C1 segment of cervical spinal cord (tissue), 14 donors: ENCODE data around the gene FERMT1.
"Not testable (repeated sequence)": the region's sequence is repeated elsewhere in the genome, so short reads cannot be mapped to it uniquely, and the experiment has no call there.

ENCODE experiments used
- DNase-seq, 14 donors: peaks; one replicate each; lab custom pipeline; 2025; lab: John Stamatoyannopoulos, UW

Gene FERMT1

DNA sequence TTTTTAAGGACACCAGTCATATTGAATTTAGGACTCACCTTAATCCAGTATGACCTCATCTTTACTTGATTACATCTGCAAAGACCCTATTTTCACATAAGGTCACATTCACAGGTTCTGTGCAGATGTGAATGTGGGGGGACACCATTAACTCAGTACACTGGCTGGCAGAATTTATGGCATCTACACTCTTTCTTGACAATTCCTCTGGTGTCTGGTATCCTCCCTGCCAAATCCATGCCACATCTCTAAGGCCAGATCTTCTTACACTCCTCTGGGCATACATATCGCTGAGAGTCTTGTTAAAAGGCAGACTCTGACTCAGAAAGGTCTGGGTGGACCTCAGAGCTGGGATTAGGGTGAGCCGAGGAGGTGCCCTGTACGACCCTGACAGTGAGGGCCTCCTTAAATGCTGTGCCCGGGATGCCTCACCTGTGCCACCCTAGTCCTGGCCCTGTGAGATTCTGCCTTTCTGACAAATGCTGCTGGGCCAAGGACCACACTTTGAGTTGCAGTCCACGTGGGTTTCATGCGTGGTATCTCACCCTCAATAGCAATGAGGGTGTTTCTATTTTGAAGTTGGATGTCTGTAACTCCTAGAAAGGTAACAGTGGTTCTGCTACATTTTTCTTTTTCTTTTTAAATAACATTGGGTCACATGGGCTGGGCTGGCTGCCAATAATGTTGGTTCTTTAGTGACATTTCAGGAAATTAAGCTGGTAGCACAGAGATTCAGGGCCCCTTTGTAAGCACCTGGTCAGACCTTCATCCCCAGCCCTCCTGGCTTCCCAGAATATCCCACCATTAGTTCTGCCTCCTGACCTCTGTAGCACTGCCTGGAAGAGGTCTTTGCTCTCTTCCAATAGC lies 51.8 kb downstream of the FERMT1 start:
- no peak for DNase-seq

DNA sequence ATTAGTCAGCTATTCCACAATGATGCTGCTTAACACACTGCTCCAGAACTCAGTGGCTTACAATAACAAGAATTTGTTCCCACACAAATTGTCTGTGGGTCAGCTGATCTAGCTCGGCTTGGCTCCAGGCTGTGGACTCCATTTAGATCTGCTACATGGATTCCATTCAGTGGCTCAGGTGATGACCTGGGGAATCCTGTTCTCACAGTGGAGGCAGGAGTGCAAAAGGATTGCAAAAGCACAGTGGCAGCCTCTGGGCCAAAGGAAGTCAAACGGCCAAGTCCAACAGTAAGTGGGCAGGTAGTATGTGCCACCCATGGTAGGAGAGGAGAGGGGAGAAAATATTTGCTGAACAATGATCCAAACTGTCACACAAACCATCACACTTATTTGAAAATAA lies 53.2 kb downstream of the FERMT1 start:
- no peak for DNase-seq

DNA sequence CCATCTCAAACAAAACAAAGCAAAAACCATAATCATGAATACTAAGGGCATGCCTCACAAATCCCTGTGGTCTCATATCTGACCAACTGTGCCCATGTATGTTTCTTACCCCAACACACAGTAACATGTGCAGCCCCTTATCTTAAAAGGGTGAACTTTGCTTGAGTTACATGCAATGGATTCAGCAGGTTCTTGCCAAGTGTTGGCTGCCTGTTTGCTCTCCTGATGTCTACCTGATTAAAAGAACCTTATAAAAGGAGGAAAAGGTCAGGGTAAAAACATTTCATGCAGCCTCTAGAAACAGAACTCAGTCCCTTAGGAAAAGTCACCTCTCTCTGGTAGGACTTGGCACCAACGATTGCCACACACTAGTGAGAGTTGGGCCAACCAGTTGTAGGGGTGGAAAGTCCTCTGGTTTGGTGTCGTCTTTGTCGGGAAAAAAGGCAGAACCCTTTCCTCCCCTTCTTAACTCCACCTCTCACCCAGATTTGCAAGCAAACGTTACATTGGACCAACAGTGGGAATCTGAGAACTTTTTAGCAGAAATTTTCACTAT lies 55.0 kb downstream of the FERMT1 start:
- DNase-seq: no peak

DNA sequence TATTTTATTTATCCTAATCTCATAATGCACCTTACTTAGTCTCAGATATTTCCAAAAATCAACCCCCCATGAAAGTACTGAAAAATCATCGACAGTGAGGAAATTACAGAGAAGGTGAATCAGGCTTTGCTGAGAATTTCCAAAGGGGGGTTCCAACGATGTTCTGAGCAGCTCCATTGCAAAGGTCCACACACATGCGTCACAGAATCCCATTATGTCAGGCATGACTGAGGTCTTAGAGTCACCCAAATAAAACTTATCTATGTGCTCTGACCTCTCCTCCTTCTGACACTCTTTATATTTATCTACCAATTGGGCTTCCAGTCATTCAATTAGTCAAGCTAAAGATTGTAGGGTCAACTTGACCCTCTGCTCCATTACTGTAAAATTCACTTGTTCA lies 56.2 kb downstream of the FERMT1 start:
- no peak for DNase-seq

DNA sequence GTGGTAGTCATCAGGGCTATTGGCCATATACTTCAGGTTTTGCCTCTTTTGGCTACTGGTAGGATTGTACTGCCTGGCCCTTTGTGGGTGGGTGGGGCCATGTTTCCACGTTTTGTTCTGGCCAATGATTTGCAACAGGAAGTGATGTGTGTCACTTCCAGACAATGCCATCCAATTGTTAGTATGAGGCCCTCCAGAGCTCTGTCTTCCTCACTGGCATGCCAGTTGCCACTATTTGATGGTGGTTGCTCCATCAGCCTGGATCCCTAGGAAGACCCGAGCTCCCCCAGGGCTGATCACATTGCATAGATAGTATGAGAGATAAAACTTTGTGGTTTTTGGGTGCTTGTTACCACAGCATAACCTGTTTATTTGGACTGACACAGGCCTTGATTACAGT lies 61.3 kb downstream of the FERMT1 start:
- no peak for DNase-seq

DNA sequence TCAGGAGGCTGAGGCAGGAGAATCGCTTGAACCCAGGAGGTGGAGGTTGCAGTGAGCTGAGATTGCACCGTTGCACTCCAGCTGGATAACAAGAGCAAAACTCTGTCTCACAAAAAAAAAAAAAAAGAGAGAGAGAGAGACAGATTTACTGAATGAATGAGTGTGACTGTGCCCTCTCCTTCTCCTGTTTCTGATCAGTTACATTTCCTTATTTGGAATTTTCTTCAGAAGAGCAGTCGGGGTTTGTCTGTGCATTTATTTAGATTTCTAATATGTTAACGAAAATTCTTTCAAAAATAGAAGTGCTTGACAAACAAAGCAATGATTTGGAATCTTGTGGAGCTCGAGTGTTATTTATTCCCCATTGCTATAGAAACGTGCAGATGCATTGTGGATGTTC lies 62.6 kb downstream of the FERMT1 start:
- DNase-seq: no peak

DNA sequence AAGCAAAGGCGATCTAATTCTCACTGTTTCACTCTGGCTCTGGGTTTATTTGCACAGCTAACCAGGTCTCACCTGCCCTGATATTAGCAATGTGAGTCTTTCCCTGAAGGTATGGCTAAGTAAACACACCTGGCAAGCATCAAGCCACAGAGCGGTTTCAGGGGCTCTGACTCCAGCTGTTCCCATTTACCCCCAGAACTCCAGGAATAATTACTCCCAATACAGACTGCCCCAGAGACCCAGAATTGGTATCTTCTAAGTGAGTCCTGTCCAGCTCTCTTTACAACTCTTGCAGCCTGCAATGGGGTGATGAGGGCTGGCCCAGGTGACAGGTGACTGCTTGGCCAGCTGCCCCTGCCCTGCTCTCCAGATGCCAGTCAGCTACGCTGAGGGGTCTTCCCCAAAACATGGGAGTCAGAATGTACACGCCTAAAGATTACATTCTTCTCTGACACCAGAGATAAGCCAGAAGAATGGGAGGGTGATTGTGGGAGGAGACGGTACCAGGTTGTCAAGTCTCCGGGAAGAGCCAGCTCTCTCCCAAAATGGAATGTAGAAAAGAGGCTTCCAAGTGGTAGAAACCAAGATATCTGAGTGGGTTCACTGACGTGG lies 64.0 kb downstream of the FERMT1 start:
- DNase-seq: no peak

DNA sequence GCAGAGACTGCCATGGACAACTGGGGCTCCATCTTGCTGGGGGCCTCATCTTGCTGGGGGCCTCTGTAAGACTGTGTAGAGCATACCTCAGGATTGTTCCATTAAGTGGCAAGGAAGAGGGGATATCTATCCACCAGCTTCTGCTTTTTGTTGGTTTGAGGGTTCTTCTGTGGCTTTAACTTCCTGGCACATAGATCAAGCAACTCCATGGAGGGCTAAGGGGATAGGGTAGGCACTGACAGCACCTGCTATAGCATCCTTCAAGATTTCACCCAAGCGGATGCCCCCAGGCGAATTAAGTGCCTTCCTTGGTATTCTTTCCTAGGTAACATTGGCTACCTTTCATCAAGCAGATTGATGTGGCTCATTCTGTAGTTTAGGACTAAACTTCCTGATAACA lies 65.1 kb downstream of the FERMT1 start:
- DNase-seq: no peak

DNA sequence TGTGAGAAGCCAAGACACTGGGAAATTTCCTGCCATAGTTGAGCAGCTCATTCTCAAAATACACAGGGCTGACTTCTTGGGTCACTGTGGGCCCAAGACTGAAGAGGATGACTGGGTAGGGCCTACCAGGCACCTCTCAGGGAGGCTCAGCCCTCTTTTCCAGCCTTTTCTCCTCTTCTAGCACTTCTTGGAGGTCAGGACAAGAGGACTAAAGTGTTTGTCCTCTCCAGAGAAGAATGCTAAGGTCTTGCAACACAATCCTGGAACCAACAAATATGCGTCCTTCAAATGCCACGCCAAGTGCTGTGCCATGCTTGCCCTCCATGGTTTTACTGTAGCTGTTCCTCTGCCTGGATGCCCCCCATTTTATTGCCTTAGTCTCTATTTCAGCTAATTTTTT lies 65.7 kb downstream of the FERMT1 start:
- DNase-seq: no peak

DNA sequence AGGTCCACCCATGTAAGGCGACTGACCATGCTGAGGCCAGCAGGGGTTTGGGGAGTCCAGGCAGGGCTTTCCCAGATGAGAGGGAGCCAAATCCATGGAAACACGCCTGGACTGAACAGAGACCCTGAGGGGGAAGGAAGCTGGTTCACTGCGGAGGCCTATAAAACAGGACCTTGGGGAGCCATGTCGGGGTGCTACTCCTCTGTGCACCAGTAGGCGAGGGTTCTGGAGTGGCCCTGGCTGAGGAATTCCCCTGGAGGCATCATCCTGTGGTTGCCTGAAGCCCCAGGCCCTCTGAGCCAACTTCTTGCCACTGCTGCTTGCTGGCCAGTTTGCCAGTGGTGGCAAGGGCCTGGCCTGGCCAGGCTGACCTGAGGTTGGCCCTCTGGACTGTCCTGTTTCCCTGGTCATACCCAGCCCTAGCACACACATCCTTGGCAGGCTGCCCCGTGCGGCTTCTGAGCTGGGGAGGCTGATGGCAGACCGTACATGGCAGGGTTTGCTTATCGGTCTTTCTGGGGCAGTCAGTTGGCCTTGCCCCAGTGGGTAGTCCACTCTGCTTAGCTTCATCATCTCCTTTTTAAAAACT lies 66.8 kb downstream of the FERMT1 start:
- DNase-seq: no peak

DNA sequence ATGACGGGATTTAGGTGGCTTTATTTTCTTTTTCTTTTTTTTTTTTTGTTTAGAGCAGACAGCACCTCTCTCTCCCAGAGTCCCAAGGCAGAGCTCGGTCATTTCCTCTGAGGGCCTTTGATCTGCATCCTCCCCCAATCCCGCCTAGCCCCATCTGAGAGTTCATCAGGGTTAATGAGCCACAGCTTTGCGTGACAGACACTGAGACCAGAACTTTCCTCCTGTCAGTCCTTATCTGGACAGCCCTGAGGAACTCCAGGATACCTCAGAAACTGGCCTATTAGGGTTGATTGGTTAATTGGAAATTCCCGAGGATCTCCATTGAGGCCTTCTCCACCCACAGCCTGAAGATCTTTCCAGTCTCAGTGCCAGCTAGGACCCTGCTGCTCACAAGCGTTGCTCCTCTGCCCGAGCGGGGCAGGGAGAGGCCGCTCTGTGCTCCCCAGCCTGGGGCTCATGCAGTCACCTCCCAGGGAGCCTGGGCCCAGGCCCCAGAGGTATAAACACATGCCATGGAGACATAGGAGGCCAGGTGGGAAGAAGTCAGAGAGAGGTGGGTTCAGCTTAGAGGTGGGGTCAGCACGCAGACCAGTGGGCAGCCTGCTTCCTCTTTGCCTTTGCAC lies 67.6 kb downstream of the FERMT1 start:
- DNase-seq: no peak

DNA sequence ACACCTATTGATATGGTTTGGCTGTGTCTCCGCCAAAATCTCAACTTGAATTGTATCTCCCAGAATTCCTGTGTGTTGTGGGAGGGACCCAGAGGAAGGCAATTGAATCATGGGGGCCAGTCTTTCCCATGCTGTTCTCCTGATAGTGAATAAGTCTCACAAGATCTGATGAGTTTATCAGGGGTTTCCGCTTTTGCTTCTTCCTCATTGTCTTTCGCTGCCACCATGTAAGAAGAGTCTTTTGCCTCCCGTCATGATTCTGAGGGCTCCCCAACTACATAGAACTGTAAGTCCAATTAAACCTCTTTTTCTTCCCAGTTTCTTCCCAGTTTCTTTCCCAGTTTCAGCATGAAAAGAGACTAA lies 68.2 kb downstream of the FERMT1 start:
- not testable (repeated sequence) for DNase-seq

DNA sequence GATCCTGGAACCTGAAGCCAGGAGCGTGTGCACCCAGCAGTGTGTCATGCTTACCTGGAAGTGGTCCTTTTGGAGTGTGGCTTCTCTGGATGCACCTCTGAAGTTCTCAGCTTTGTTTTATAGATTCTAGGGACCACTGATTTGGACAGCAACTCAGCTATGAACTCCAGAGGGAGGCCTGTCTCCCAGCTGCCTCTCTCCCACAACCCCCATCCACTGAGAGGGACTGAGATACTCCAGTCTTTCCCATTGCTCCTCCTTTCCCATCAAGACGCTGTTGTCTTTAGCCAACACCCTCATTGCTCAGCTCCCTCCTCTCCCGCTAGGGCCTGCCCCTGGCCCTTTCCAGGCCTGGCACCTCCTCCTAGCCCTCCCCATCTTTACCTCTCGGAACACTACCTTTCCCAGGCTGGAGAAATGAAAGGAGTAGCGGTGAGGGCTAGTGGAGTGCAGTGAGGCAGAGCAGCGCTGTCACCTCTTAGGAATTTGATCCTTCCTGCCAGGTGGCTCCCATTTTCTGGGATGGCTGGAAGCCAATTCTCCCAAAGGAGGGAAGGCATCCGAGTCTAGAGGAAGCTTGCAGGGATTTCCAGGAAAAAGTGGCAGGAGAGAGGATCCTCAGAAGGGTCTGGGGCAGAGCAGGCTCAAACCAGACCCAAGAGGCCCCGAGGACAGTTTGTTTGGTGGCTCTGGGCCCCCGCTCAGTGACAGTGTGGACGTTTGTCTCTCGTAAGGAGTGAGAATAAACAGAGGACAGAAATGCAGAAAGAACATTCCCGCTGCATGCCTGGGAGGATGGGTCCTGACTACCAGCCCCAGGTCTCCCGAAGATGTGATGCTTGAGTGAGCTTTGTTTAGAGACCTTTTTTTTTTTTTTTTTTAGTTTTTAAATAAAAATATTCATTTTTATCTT lies 68.8 kb downstream of the FERMT1 start, which contains the start of gene LRRN4:
Gene LRRN4 (minus strand): TSS at position 285 of the 913 bp plus-strand sequence. CDS start 1,261 bp downstream, outside the sequence.
- peak in 1 of 14 donors; percentile 54 for DNase-seq

DNA sequence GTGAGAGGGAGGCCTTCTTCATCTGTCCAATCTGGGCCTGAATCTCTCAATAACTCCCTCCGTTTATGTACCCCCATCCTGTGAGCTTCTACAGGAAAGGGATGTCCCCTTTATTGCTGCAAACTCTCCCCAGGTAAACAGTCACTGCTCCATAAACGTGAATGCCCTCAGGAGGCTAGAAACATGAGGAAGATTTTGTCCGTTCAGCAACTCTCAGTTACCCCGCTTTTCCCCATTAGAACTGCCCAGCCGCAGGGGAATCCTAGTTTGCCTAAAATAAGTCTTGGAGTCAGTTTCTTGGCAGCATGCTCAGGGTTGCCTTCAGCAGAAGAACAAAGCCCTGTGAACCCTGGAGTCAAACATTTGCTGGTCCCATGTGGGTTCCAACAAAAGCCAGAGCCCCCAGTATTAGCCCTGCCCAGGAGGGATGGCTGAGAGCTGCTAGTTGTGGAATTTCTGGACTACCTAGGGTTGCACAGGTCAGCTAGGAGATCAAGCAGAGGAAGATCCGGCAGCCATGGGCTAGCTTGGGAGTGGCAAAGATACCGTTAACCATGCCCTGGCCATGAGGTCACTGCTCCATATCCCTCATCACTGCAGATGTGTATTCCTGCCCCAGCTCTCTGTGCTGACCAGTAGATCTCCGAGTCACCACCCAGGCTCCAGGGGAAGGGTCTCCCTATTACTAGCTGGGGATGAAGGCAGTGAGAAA lies 69.6 kb downstream of the FERMT1 start:
- no peak for DNase-seq

DNA sequence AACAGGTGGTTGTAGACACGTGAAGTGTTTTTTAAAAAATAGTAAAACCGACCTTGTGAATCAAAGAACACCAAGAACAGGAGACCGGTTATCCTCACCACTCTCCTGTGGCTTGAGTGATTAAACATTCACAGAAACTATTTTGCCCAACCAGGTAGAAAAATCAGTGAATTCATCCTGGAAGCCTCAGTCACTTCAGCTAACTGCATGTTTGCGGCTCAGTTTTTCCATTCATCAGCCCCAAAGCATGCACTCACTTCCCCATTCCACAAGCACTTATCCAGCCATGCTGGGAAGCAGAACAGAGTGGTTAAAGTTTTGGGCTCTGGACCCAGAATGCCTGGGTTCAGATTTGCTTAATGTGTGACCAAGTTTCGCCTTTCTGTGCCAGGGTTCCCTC lies 71.3 kb downstream of the FERMT1 start:
- DNase-seq: no peak

DNA sequence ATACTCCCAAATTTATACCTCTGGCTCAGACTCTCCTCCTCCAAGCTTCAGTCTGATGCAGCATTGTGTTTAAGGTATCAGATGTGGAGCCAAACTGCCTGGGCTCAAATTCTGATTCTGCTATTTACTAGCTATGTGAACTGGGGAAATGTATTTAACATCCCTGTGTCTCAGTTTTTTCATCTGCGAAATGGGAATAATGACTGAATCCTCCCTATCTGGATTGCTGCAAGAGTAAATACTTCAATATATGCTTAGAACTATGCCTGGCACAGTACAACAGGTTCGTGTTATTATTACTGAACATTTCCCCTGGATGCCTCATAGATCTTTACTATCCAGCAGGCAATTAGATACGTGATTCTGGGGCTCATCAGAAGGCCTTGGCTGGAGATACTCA lies 74.4 kb downstream of the FERMT1 start:
- no peak for DNase-seq

DNA sequence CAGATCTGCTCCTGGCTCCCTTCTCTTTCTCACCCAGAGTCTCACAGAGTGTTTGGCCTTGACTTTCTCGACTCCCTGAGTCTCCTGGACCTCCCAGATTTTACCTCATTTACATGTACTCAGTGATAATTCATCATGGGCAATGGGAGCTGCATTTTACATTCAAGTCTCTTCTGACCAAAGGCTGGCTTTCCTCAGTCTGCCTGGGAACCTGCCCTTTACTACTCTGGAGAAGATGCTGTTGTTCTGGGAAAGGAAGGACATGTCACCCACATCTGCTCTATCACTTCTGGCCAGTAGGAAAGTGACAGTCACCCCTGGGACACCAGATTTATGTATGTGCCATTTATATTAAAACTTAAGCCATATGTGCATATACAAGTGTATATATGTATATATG lies 76.4 kb downstream of the FERMT1 start:
- no peak for DNase-seq

DNA sequence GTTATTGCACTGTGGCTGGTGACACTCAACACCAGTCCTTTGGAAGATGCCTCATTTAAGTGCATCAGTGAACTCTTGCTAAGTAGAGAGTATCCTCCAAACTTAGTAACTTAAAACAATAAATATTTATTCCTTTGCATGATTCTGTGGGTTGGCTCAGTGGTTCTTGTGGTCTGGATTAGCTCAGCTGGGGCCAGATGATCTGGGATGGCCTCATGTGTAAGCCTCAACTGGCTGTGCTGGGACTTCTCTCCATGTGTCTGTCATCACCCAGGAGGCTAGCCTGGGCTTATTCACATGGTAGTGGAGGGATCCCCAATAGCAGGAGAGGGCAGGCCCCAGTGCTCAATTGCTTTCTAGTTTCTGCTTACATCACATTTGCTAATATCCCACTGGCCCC lies 77.3 kb downstream of the FERMT1 start:
- no peak for DNase-seq

DNA sequence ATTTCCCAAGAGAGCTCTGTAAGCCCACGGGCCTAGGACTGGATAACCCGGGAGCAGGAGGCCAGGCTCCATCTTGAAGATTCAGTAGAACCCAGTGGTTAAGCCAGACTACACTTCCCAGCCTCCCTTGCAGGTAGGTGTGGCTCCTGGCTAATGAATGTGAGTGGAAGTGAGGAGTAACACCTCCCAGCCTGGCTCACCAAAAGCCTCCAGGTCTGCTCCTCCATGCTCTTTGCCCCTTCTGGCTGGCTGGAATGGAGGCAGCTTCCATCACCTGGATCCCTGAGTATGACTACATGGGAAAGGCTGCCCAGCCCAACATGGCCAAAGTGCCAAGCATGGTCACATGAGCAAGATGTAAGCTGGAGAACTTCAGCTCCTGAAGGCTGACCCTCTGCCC lies 78.7 kb downstream of the FERMT1 start:
- no peak for DNase-seq

DNA sequence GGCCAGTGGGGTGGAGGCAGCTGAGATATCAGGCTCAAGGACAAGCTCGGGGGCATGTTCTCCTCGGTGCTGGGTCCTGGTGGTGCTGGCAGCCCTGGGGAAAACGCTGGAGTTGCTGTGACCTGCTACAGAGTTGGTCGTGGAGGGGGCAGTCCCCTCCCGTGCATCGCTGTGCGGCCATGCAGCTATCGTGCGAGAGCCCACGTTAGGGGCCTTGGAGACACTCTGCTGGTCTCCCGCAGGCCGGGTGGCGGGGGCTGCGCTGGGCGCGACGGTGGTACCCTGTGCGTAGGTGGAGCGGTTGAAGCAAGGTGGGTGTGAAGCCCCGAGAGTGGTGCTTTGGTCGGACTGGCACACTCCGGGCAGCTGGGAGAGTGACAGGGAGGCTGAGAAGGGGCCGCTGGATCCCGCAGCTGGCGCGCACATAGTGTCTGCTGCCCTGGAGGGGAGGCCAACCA lies 81.0 kb downstream of the FERMT1 start:
- DNase-seq: no peak
